ENCODE measurements around the gene MAGI1. TPM values are rescaled to one million over a fixed set of nuclear protein-coding genes. Genes with fewer than 3 reads are reported as not detected.

The MAGI1 gene
- total RNA-seq, 1 experiment from 2014 or later = 38.6 TPM

GRCh38 chr3:65635657-65636056 is 403.1 kb downstream of the MAGI1 start:
- no peaks in the 10 kb centered on the region for H3K36me3 ChIP-seq (ENCODE audit: control insufficient read depth in 1 of 2, insufficient read depth in 2 of 2, low read length in 2 of 2)
- no peaks in the 10 kb centered on the region; the same call in 1 of the 2 replicates for H3K79me2 ChIP-seq (ENCODE audit: insufficient read depth, low read length)
- H3K27me3 ChIP-seq (ENCODE audit: insufficient read depth, low read length) = no peaks in the 10 kb centered on the region
- no peak overlapping the region for H3K4me2 ChIP-seq (ENCODE audit: low read length)
- no peak overlapping the region for H3K4me3 ChIP-seq (replicated peaks in 1 of 2; ENCODE audit: low read depth in 1 of 2, low read length in 2 of 2)
- no peaks in the 10 kb centered on the region for H3K9me3 ChIP-seq (ENCODE audit: control insufficient read depth in 1 of 2, insufficient read depth in 1 of 2, low read depth in 1 of 2, low read length in 2 of 2)
- no peak for ATAC-seq
- RAD21 ChIA-PET (ENCODE audit: low non-redundant PET in 1 of 2, low total read pairs in 2 of 2, uncharacterized antibody in 2 of 2, unreplicated experiment in 2 of 2) = no interaction called here
- no TSS peak for BruUV-seq (replicated peaks)
- TF ChIP-seq MAX (IDR thresholded peaks at IDR 0.05) (no peak), ZBTB33 (IDR thresholded peaks at IDR 0.05; ENCODE audit: extremely low read depth, insufficient replicate concordance, low read length) (no peak), ELF1 (IDR thresholded peaks at IDR 0.05; ENCODE audit: borderline replicate concordance, low read depth) (no peak)
- H3K9me2 ChIP-seq (ENCODE audit: insufficient read depth) = no peaks in the 10 kb centered on the region
- no peaks in the 10 kb centered on the region for H3K4me1 ChIP-seq (ENCODE audit: control insufficient read depth in 1 of 2, insufficient read depth in 2 of 2, low read length in 2 of 2)
- POLR2A ChIA-PET = no interaction called here
- no peak for DNase-seq (ENCODE audit: low read depth, low spot score)
- no peak overlapping the region for H3K27ac ChIP-seq (ENCODE audit: low read depth, low read length)
- intact Hi-C loops (cut with micrococcal nuclease) = loop anchor here (2.0 to 10.0 kb wide), 2 partner anchors 15 to 59 kb away; no protein-coding TSS in a partner anchor
- no peaks in the 10 kb centered on the region for H4K20me1 ChIP-seq (ENCODE audit: insufficient read depth)
- no peak overlapping the region for H2AFZ ChIP-seq (ENCODE audit: low read depth, low read length, poor library complexity, severe bottlenecking)
- no peak overlapping the region for H3K9ac ChIP-seq (ENCODE audit: low read length)
- CTCF ChIA-PET = no interaction called here

- Histone ChIP-seq H3K79me2 (ENCODE audit: insufficient read depth, low read length) (no peaks in the 10 kb centered on the region; the same call in 1 of the 2 replicates), H3K27ac (ENCODE audit: low read depth, low read length) (no peak overlapping the region), H3K4me1 (ENCODE audit: control insufficient read depth in 1 of 2, insufficient read depth in 2 of 2, low read length in 2 of 2) (no peaks in the 10 kb centered on the region), H3K4me3 (replicated peaks in 1 of 2; ENCODE audit: low read depth in 1 of 2, low read length in 2 of 2) (no peak overlapping the region), H3K36me3 (ENCODE audit: control insufficient read depth in 1 of 2, insufficient read depth in 2 of 2, low read length in 2 of 2) (no peaks in the 10 kb centered on the region), H3K9me3 (ENCODE audit: control insufficient read depth in 1 of 2, insufficient read depth in 1 of 2, low read depth in 1 of 2, low read length in 2 of 2) (no peaks in the 10 kb centered on the region), H3K27me3 (ENCODE audit: insufficient read depth, low read length) (no peaks in the 10 kb centered on the region), H3K4me2 (ENCODE audit: low read length) (no peak overlapping the region), H3K9ac (ENCODE audit: low read length) (no peak overlapping the region), H4K20me1 (ENCODE audit: insufficient read depth) (no peaks in the 10 kb centered on the region), H3K9me2 (ENCODE audit: insufficient read depth) (no peaks in the 10 kb centered on the region), H2AFZ (ENCODE audit: low read depth, low read length, poor library complexity, severe bottlenecking) (no peak overlapping the region)
- no peak for TF ChIP-seq ZFX (IDR thresholded peaks at IDR 0.05)
- no peak for TF ChIP-seq ELF1 (IDR thresholded peaks at IDR 0.05; ENCODE audit: borderline replicate concordance, low read depth)
- TF ChIP-seq SRF (IDR thresholded peaks at IDR 0.05; ENCODE audit: low read depth) = no peak
- TF ChIP-seq CBX3 (IDR thresholded peaks at IDR 0.05; ENCODE audit: low read depth) = no peak
- TF ChIP-seq ZBTB33 (IDR thresholded peaks at IDR 0.05; ENCODE audit: extremely low read depth, insufficient replicate concordance, low read length) = no peak
- TF ChIP-seq CEBPB (IDR thresholded peaks at IDR 0.05; ENCODE audit: low read depth) = no peak
- ChIA-PET RAD21 (ENCODE audit: low non-redundant PET in 1 of 2, low total read pairs in 2 of 2, uncharacterized antibody in 2 of 2, unreplicated experiment in 2 of 2) (no interaction called here), CTCF (no interaction called here), POLR2A (interaction anchor here (1.1 kb wide), 1 partner anchor 10 kb away, joined by 3 read pairs; no protein-coding TSS in a partner anchor)
- no peak for ATAC-seq
- intact Hi-C loops (cut with micrococcal nuclease) = loop anchor here (10.0 kb wide), 1 partner anchor 62 kb away; no protein-coding TSS in a partner anchor
- BruUV-seq (replicated peaks) = no TSS peak
- no peak for DNase-seq (ENCODE audit: low read depth, low spot score)
Measured at GRCh38 chr3:65633018-65633638, 405.6 kb downstream of the MAGI1 start.
